ENCODE results near the gene TM9SF4.

DNA sequence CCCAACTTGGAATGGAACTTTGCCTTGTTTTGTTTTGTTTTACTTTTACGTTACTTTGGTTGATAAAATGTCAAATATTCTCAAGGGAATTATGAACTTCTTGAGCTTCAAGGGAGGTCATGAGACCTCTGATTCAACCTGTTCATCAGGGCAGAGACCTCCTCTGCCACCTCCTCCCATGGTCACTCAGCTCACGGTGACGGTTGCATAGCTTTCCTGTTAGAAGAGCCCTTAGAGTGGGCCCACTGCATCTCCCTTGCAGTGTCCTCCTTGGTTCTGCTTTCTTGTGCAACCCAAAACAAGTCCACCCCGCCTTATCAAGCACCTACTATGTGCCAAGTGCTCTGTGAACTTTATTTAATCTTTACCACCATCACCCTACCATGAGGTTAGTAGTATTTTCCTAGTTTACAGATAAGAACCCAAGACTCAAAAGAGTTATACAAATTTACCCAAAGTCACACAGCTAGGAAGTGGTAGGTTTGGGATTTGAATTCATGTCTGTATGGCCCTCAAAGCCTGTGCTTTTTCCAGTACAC lies 15.5 kb downstream of the TM9SF4 start:
- TF ChIP-seq, protein P1, sequence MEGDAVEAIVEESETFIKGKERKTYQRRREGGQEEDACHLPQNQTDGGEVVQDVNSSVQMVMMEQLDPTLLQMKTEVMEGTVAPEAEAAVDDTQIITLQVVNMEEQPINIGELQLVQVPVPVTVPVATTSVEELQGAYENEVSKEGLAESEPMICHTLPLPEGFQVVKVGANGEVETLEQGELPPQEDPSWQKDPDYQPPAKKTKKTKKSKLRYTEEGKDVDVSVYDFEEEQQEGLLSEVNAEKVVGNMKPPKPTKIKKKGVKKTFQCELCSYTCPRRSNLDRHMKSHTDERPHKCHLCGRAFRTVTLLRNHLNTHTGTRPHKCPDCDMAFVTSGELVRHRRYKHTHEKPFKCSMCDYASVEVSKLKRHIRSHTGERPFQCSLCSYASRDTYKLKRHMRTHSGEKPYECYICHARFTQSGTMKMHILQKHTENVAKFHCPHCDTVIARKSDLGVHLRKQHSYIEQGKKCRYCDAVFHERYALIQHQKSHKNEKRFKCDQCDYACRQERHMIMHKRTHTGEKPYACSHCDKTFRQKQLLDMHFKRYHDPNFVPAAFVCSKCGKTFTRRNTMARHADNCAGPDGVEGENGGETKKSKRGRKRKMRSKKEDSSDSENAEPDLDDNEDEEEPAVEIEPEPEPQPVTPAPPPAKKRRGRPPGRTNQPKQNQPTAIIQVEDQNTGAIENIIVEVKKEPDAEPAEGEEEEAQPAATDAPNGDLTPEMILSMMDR (IDR thresholded peaks at IDR 0.05; ENCODE audit: control extremely low read depth in 1 of 3, insufficient read depth in 1 of 3, low read depth in 1 of 3, low read length in 3 of 3) = no peak
- no peak for TF ChIP-seq CREB1 (IDR thresholded peaks at IDR 0.05)
- no peak for TF ChIP-seq POLR2AphosphoS5 (IDR thresholded peaks at IDR 0.05; ENCODE audit: low read depth, low read length)
- no peak for TF ChIP-seq RAD21 (IDR thresholded peaks at IDR 0.05 in 1 of 2, conservative IDR thresholded peaks at IDR 0.05 in 1 of 2; ENCODE audit: low read depth in 2 of 2, low read length in 2 of 2)
- no peak for TF ChIP-seq GTF2F1 (IDR thresholded peaks at IDR 0.05; ENCODE audit: borderline replicate concordance, low read depth, low read length)
- TF ChIP-seq GABPA (IDR thresholded peaks at IDR 0.05; ENCODE audit: borderline replicate concordance, insufficient read depth, low read length) = no peak
- TF ChIP-seq SP1 (IDR thresholded peaks at IDR 0.05; ENCODE audit: low read depth, low read length) = no peak
- TF ChIP-seq EP300 (IDR thresholded peaks at IDR 0.05; ENCODE audit: borderline replicate concordance in 1 of 2, low read depth in 2 of 2, low read length in 2 of 2) = no peak
- no peak for TF ChIP-seq SUZ12 (IDR thresholded peaks at IDR 0.05; ENCODE audit: low read length)
- TF ChIP-seq RFX5 (IDR thresholded peaks at IDR 0.05; ENCODE audit: borderline replicate concordance, low read depth, low read length) = no peak
- no peak for TF ChIP-seq SAP30 (IDR thresholded peaks at IDR 0.05; ENCODE audit: insufficient read depth, insufficient replicate concordance, low read length)
- TF ChIP-seq YY1 (IDR thresholded peaks at IDR 0.05; ENCODE audit: low read depth, low read length) = no peak
- TF ChIP-seq POLR2A (IDR thresholded peaks at IDR 0.05; ENCODE audit: control extremely low read depth in 1 of 2, low read depth in 2 of 2, low read length in 2 of 2) = no peak

Measured in H1 (cell line).